Fibroblast of villous mesenchyme (primary cell): ENCODE measurements around the gene TPCN1. TPM values are rescaled to one million over a fixed set of nuclear protein-coding genes. Genes with fewer than 3 reads are reported as not detected.

ENCODE experiments used
- DNase-seq: peaks from one replicate; pipeline ENCODE4 v3.0.0-alpha.2; 2010; ENCODE audit warnings: low read depth
- H3K4me3 ChIP-seq: 2 replicates; pipeline ENCODE4 v1.5.1; 2011; ENCODE audit warnings: low read depth, mild to moderate bottlenecking, low read length
- CTCF ChIP-seq: IDR thresholded peaks from 2 replicates; pipeline ENCODE4 v1.5.1; 2012; ENCODE audit warnings: low read depth, mild to moderate bottlenecking, low read length; ENCODE audit not compliant: insufficient read depth
- total RNA-seq: library from RNA; depleted of rRNA; stranded (reverse); fragments of >200 nt; gene quantifications from 2 replicates; pipeline ENCODE4 v1.2.3, GENCODE V29; 2012

Gene TPCN1
- total RNA-seq, 1 donor = 25.9 TPM

GRCh38 chr12:113232089-113232839 lies 11.0 kb downstream of the TPCN1 start:
- TF ChIP-seq CTCF = no peak
- no peak overlapping the region for H3K4me3 ChIP-seq
- DNase-seq = no peak

DNA sequence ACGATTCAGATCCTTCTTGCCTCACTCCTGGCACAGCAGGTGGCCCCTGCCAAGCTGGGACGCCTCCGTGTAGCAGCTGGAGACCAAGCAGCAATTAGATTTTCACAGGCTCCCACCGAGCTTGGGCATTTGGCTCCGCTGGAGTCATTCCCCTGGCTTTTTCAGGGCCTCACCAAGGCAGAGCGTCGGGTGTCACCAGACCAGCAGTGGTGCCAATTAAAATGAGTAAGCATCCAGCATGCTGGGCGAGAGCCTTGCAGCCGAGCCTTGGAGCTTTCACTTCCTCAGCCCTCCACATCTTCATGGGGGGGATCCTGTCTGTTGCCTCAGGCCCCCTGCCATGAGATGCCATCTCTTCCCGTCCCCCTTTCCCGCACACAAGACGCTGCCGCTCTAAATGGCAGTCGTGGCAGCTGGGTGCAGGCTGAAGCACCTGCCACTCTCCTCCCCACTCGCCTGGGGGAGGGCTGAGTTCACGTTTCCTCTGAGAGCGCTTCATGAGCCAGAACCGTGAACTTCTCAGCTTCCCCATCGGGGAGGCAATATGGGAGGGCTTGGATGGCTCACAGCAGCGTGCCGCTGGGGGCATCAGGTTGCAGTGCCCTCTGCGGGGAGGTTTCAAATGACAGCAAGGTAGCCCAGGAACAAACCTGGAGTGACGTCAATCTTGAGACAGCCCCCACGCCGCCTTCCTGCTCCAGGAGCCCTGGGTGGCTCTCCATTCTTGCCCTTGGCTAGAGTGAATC lies 11.7 kb downstream of the TPCN1 start:
- no peak for TF ChIP-seq CTCF
- H3K4me3 ChIP-seq = no peak overlapping the region
- DNase-seq = no peak

GRCh38 chr12:113233967-113234366 lies 12.7 kb downstream of the TPCN1 start:
- no peak for TF ChIP-seq CTCF
- no peak for DNase-seq
- no peak overlapping the region for H3K4me3 ChIP-seq

DNA sequence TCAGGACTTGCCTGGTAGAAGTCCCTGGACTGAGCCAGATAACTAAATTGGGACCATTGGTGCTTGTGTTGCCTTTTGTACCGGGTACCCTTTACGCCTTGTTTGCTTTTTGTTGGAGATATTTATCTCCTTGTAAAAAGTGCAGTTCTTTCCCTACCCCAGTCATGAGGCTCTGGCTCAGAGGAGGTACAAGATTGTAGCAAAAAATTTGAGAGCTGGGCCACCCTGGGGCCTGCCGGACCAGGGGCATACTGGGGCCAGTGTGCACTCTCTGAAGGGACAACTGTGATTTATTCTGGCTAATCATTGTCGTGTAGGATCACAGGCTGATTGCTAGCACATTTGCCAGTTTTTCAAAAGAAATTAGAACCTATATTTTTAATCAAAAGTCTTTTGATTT lies 13.2 kb downstream of the TPCN1 start:
- no peak for DNase-seq
- H3K4me3 ChIP-seq = no peak overlapping the region
- no peak for TF ChIP-seq CTCF

GRCh38 chr12:113235976-113236375 lies 14.7 kb downstream of the TPCN1 start:
- no peak for TF ChIP-seq CTCF

DNA sequence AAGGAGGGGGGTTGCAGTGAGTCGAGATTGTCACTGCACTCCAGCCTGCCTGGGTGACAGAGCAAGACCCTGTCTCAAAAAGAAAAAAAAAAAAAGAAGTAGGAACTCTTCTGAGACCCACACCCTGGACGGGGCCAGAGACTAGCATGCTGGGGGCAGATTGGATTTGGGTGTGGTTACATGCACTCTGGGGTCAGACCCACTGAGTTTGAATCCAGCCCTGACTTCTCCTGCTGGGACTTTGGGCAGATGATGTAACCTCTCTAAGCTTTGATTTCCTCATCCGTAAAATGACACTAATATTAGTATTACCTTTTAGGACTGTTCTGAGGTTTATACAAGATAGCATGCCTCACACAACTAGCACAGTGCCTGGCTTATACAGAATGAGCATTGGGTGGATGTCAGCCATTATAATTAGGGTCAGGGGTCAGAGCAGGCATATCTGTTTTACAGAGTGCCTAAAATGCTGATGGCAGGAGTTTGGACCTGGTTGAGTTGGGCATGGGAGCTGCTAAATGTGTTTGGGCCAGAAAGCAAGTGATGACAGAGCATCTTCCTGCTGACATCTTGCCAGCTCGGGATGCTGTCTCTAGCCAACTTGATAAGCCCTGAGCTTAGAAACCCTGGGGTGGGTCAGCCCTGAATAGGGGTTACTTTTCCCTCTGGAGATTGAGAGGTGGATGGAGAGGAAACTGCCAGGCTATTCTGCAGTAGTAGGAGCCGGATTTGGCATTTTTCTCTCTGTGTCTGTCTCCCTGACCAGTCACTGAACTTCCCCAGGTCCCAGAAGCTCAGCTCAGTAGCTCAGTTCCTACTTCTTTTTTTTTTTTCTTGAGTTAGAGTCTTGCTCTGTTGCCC lies 15.5 kb downstream of the TPCN1 start:
- no peak for TF ChIP-seq CTCF
- H3K4me3 ChIP-seq = no peak overlapping the region
- DNase-seq = no peak

More at GRCh38 chr12:113235976-113236375, 14.7 kb downstream of the TPCN1 start:
- no peak overlapping the region for H3K4me3 ChIP-seq
- no peak for DNase-seq
